ENCODE measurements around the gene THSD7A.

The THSD7A gene

GRCh38 chr7:11506417-11506816 lies 325.6 kb downstream of the THSD7A start:
- no peak for TF ChIP-seq CTCF (IDR thresholded peaks at IDR 0.05; ENCODE audit: borderline replicate concordance, control extremely low read depth, extremely low read depth, insufficient read depth, missing control alignments)
- in situ Hi-C loops (cut with MboI; ENCODE audit: low sequenced_read_pairs, unreplicated experiment) = no loop called here
- DNase-seq (ENCODE audit: low spot score) = no peak

DNA sequence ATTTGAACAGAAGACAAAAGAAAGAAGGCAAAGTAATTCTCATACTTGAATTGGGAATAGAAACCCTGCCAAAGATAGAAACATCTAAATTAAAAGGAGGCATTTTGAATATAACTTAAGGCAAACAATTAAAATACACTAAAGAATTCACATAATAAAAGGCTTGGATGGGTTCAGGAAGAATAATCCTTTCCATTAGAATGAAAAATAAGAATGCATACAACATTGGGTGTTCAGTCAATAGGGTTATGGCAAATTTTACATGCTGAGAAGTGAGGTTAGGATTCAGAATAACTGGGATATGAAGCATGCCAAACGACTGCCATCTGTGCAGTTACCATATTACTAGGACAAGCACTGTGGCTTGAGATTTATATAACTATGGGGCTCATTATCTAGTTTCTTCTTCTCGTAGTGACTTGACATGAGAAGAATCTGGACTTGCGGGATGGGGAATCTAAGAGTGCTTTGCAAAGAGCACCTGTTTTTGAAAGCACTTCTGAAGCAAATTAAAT lies 326.5 kb downstream of the THSD7A start:
- in situ Hi-C loops (cut with MboI; ENCODE audit: low sequenced_read_pairs, unreplicated experiment) = no loop called here
- DNase-seq (ENCODE audit: low spot score) = no peak
- no peak for TF ChIP-seq CTCF (IDR thresholded peaks at IDR 0.05; ENCODE audit: borderline replicate concordance, control extremely low read depth, extremely low read depth, insufficient read depth, missing control alignments)

GRCh38 chr7:11492307-11492706 lies 339.7 kb downstream of the THSD7A start:
- no peak for TF ChIP-seq CTCF (IDR thresholded peaks at IDR 0.05; ENCODE audit: borderline replicate concordance, control extremely low read depth, extremely low read depth, insufficient read depth, missing control alignments)
- in situ Hi-C loops (cut with MboI; ENCODE audit: low sequenced_read_pairs, unreplicated experiment) = no loop called here
- DNase-seq (ENCODE audit: low spot score) = no peak

GRCh38 chr7:11491811-11492210 lies 340.2 kb downstream of the THSD7A start:
- in situ Hi-C loops (cut with MboI; ENCODE audit: low sequenced_read_pairs, unreplicated experiment) = no loop called here
- no peak for TF ChIP-seq CTCF (IDR thresholded peaks at IDR 0.05; ENCODE audit: borderline replicate concordance, control extremely low read depth, extremely low read depth, insufficient read depth, missing control alignments)
- no peak for DNase-seq (ENCODE audit: low spot score)

GRCh38 chr7:11489280-11489679 lies 342.7 kb downstream of the THSD7A start:
- TF ChIP-seq CTCF (IDR thresholded peaks at IDR 0.05; ENCODE audit: borderline replicate concordance, control extremely low read depth, extremely low read depth, insufficient read depth, missing control alignments) = no peak
- no peak for DNase-seq (ENCODE audit: low spot score)
- in situ Hi-C loops (cut with MboI; ENCODE audit: low sequenced_read_pairs, unreplicated experiment) = no loop called here

GRCh38 chr7:11486271-11486670 lies 345.7 kb downstream of the THSD7A start:
- DNase-seq (ENCODE audit: low spot score) = no peak
- no peak for TF ChIP-seq CTCF (IDR thresholded peaks at IDR 0.05; ENCODE audit: borderline replicate concordance, control extremely low read depth, extremely low read depth, insufficient read depth, missing control alignments)
- in situ Hi-C loops (cut with MboI; ENCODE audit: low sequenced_read_pairs, unreplicated experiment) = no loop called here

DNA sequence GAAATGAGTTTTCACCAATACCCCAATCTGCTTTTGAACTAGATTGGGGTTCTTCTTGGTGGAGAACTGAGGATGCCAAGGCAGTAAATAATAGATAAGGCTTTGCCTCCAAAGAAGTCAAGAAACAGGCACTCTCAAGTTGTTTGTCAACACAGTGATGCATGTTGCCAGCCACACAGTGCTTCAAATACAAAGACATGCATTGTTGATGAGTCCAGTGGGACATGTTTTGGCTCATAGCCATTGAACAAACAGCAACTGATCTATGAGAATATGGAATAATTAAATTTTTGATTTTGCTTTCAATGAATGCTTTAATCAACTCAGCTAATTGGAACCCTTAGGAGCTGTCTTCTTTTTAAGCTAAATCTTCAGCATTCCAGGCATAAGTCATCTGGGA lies 346.4 kb downstream of the THSD7A start:
- TF ChIP-seq CTCF (IDR thresholded peaks at IDR 0.05; ENCODE audit: borderline replicate concordance, control extremely low read depth, extremely low read depth, insufficient read depth, missing control alignments) = no peak
- no peak for DNase-seq (ENCODE audit: low spot score)
- in situ Hi-C loops (cut with MboI; ENCODE audit: low sequenced_read_pairs, unreplicated experiment) = no loop called here

All from GM13976 (cell line).